Measurements from ENCODE around the gene FPR1.
"Not testable (repeated sequence)": the region's sequence is repeated elsewhere in the genome, so short reads cannot be mapped to it uniquely, and the experiment has no call there.

FPR1 gene

GRCh38 chr19:51779703-51780102 is 28.0 kb upstream of the FPR1 start:
- TF ChIP-seq, protein P1, sequence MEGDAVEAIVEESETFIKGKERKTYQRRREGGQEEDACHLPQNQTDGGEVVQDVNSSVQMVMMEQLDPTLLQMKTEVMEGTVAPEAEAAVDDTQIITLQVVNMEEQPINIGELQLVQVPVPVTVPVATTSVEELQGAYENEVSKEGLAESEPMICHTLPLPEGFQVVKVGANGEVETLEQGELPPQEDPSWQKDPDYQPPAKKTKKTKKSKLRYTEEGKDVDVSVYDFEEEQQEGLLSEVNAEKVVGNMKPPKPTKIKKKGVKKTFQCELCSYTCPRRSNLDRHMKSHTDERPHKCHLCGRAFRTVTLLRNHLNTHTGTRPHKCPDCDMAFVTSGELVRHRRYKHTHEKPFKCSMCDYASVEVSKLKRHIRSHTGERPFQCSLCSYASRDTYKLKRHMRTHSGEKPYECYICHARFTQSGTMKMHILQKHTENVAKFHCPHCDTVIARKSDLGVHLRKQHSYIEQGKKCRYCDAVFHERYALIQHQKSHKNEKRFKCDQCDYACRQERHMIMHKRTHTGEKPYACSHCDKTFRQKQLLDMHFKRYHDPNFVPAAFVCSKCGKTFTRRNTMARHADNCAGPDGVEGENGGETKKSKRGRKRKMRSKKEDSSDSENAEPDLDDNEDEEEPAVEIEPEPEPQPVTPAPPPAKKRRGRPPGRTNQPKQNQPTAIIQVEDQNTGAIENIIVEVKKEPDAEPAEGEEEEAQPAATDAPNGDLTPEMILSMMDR (IDR thresholded peaks at IDR 0.05; ENCODE audit: insufficient read depth, low read depth, low read length, missing control alignments): no peak

GRCh38 chr19:51779181-51779580 is 27.5 kb upstream of the FPR1 start:
- TF ChIP-seq, protein P1 (IDR thresholded peaks at IDR 0.05; ENCODE audit: insufficient read depth, low read depth, low read length, missing control alignments): no peak
- DNase-seq (ENCODE audit: low read depth): no peak
- no peak overlapping the region for H3K4me3 ChIP-seq (ENCODE audit: low read depth, low read length)

More at GRCh38 chr19:51779703-51780102, 28.0 kb upstream of the FPR1 start:
- no peak overlapping the region for H3K4me3 ChIP-seq (ENCODE audit: low read depth, low read length)
- DNase-seq (ENCODE audit: low read depth): no peak

- no peak overlapping the region for H3K4me3 ChIP-seq (ENCODE audit: low read depth, low read length)
- TF ChIP-seq, protein P1 (IDR thresholded peaks at IDR 0.05; ENCODE audit: insufficient read depth, low read depth, low read length, missing control alignments): peak; percentile 58
- peak; percentile 74 for DNase-seq (ENCODE audit: low read depth)
Measured at GRCh38 chr19:51777570-51778462, 26.1 kb upstream of the FPR1 start.

GRCh38 chr19:51776561-51776960 is 24.9 kb upstream of the FPR1 start:
- not testable (repeated sequence) for DNase-seq (ENCODE audit: low read depth); H3K4me3 ChIP-seq (ENCODE audit: low read depth, low read length)

DNA sequence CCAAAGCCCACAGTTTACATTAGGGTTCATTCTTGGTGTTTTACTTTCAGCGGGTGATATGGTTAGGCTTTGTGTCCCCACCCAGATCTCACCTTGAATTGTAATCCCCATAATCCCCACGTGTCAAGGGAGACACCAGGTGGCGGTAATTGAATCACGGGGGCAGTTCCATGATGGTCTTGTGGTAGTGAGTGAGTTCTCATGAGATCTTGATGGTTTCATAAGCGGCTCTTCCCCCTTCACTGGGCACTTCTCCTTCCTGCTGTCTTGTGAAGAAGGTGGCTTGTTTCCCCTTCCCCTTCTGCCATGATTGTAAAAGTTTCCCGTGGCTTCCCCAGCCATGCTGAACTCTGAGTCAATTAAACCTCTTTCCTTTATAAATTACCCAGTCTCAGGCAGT is 21.3 kb upstream of the FPR1 start:
- DNase-seq (ENCODE audit: low read depth): no peak
- TF ChIP-seq, protein P1 (IDR thresholded peaks at IDR 0.05; ENCODE audit: insufficient read depth, low read depth, low read length, missing control alignments): no peak
- H3K4me3 ChIP-seq (ENCODE audit: low read depth, low read length): no peak overlapping the region

GRCh38 chr19:51771376-51772130 is 19.9 kb upstream of the FPR1 start:
- DNase-seq (ENCODE audit: low read depth): no peak
- no peak overlapping the region for H3K4me3 ChIP-seq (ENCODE audit: low read depth, low read length)
- TF ChIP-seq, protein P1 (IDR thresholded peaks at IDR 0.05; ENCODE audit: insufficient read depth, low read depth, low read length, missing control alignments): no peak

GRCh38 chr19:51766461-51766860 is 14.8 kb upstream of the FPR1 start:
- DNase-seq (ENCODE audit: low read depth): no peak
- H3K4me3 ChIP-seq (ENCODE audit: low read depth, low read length): no peak overlapping the region

More at GRCh38 chr19:51766461-51766860, 14.8 kb upstream of the FPR1 start:
- TF ChIP-seq, protein P1 (IDR thresholded peaks at IDR 0.05; ENCODE audit: insufficient read depth, low read depth, low read length, missing control alignments): no peak

Data from GM12865 (cell line).